Retina (tissue), 1 donor: ENCODE data around the gene TIMMDC1.
"Not testable (repeated sequence)": the region's sequence is repeated elsewhere in the genome, so short reads cannot be mapped to it uniquely, and the experiment has no call there.

Experiments used
- DNase-seq: peaks from one replicate; pipeline ENCODE4 v3.0.0-alpha.2; 2016

Gene TIMMDC1

DNA sequence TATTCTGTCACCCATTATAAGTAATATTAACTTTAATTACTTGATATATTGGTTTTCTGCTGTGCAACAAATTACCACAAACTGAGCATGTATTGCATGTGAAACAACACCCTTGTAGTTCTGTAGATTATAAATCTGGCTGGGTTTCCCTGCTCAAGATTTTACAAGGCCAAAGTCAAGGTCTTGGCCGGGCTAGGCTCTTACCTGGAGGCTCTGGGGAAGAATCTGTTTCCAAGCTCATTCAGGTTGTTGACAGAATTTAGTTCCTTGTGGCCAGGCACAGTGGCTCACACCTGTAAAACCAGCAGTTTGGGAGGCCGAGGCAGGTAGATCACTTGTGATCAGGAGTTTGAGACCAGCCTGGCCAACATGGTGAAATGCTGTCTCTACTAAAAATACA lies 16.3 kb downstream of the TIMMDC1 start:
- no peak for DNase-seq

- no peak for DNase-seq
These were observed 18.8 kb downstream of the TIMMDC1 start for GRCh38 chr3:119517112-119517511.

DNA sequence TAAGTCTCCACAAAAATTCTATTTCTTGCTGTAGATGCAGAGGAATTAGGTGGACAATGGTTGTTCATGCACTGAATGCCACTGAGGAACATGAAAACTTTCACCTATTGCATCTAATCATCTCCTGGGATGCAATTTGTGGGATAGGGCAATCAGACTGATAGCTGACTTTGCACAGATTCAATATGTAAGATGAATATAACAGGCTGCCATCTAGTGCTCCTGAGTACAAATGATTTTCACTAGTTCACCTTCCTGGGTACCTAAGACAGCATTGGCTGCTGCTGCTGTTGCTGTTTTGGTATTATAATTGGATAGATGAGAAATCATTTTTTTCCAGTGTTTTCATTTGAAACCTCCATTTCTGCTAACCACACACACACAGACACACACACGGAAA lies 19.7 kb downstream of the TIMMDC1 start:
- no peak for DNase-seq

GRCh38 chr3:119524931-119525662 lies 26.8 kb downstream of the TIMMDC1 start:
- no peak for DNase-seq

- no peak for DNase-seq
These were observed 29.4 kb downstream of the TIMMDC1 start for GRCh38 chr3:119527714-119528113.

- DNase-seq: no peak
These were observed 31.5 kb downstream of the TIMMDC1 start for GRCh38 chr3:119529883-119530282.

GRCh38 chr3:119530456-119530855 lies 32.1 kb downstream of the TIMMDC1 start:
- no peak for DNase-seq

GRCh38 chr3:119531151-119531550 lies 32.8 kb downstream of the TIMMDC1 start:
- DNase-seq: no peak

DNA sequence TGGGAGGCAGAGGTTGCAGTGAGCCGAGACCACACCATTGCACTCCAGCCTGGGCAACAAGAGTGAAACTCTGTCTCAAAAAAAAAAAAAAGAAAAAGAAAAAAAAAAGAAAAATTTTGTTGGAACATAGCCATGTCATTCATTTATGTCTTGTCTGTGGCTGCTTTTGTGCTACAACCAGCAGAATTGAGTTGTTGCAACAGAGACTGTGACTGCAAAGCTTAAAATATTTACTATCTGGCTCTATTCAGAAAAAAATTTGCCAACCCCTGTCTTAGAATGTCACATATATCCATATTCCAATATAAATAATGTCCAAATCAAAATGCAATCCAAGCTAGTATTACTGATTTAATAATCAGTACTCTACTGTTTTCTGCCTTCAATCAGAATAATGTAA lies 35.9 kb downstream of the TIMMDC1 start:
- no peak for DNase-seq

DNA sequence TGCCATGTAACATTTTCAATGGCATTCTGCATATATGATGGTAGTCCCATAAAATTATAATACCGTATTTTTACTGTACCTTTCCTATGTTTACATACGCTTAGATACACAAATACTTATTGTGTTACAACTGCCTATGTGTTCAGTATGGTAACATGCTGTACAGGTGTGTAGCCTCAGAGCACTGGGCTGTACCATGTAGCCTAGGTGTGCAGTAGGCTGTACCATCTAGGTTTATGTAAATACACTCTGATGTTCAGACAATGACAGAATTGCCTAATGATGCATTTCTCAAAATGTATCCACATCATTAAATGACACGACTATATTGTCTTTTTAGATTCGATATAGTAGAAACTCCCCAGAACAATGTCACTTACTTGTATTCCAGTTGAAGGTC lies 38.4 kb downstream of the TIMMDC1 start:
- no peak for DNase-seq

- DNase-seq: no peak
These were observed 40.4 kb downstream of the TIMMDC1 start for GRCh38 chr3:119538772-119539171.

- DNase-seq: no peak
These were observed 43.2 kb downstream of the TIMMDC1 start for GRCh38 chr3:119541547-119541946.

GRCh38 chr3:119542168-119542767 lies 43.9 kb downstream of the TIMMDC1 start:
- no peak for DNase-seq

DNA sequence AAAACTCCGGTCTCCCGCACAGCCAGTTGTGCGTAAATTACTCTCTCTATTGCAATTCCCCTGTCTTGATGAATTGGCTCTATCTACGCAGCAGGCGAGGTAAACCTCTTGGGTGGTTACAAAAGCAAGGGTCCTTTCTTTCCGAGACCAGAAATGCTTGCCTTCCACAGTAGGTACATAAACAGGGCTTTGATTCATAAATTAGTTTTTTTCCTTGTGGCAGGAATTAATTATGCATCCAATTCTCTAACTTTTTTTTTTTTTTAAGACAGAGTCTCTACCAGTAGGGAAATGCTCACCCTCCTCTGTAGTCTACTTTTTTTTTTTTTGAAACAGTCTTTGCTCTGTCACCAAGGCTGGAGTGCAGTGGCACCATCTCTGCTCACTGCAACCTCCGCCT lies 44.8 kb downstream of the TIMMDC1 start:
- no peak for DNase-seq

- no peak for DNase-seq
These were observed 48.9 kb downstream of the TIMMDC1 start for GRCh38 chr3:119547227-119547626.

DNA sequence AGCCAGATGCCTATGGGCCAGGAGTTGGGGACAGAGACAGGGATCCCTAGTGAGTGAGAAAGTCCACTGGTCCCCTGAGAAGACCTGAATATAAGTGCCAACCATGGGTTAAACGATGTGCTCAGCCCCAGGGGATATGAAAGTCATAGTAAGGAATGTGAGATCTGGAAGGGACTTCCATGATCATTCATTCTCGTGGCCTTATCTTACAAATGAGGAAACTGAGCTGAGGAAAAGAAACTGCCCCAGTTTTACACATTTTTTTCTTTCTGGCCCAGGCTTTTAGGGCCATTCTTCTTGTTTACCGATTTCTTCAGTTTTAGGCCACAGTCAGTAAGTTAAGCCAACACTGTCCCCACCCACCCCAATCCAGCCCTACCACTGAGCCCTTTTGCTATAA lies 50.0 kb downstream of the TIMMDC1 start:
- DNase-seq: no peak

- no peak for DNase-seq
These were observed 52.0 kb downstream of the TIMMDC1 start for GRCh38 chr3:119550192-119550910.

DNA sequence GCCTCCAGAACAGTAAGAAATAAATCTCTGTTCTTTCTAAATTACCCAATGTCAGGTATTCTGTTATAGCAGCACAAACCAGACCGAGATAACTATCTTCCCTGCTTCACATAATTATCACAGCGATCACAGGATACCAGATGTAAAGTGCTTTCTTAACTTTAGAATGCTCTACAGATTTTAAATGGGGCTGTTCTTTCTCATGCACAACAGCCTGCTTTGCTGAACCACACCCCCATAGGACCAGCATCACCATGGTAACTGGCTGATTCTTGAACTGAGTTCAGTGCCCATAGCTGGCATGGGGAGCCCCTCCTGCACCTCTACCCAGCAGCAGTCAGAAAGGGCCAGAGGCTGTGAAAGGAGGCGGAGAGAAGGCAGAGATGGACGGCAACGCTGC lies 53.3 kb downstream of the TIMMDC1 start:
- no peak for DNase-seq

DNA sequence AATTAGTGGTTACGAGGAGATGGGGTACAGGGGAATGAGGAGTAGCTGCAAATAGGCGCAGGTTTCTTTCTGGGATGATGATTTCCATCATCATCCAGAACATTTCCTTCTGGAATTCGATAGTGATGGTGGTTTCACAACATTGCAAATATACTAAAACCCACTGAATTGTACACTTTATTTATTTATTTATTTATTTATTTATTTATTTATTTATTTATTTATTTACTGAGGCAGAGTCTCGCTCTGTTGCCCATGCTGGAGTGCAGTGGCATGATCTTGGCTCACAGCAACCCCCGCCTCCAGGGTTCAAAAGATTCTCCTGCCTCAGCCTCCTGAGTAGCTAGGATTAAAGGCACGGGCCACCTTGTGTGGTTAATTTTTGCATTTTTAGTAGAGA lies 54.6 kb downstream of the TIMMDC1 start:
- DNase-seq: not testable (repeated sequence)

GRCh38 chr3:119553823-119554415 lies 55.6 kb downstream of the TIMMDC1 start:
- DNase-seq: no peak

DNA sequence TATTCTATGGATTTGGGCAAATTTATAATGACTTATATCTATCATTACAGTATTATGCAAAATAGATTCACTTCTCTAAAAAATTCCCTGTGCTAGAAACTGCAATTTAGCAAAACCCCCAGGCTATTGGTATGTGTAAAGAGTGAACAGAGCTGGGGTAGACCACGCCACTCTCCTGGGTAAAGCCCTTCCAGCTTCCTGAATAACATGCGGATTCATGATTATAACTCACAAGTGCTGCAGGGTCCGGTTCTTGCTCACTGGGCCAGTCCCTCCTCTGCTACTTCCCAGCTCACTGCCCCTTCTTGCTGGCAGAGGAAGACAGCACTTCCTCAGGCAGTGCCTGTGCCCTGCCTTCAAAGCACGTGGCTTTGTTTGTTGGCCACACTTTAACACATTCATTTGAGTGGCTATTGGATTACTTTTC lies 57.0 kb downstream of the TIMMDC1 start:
- DNase-seq: no peak

GRCh38 chr3:119555929-119556328 lies 57.6 kb downstream of the TIMMDC1 start:
- DNase-seq: no peak

DNA sequence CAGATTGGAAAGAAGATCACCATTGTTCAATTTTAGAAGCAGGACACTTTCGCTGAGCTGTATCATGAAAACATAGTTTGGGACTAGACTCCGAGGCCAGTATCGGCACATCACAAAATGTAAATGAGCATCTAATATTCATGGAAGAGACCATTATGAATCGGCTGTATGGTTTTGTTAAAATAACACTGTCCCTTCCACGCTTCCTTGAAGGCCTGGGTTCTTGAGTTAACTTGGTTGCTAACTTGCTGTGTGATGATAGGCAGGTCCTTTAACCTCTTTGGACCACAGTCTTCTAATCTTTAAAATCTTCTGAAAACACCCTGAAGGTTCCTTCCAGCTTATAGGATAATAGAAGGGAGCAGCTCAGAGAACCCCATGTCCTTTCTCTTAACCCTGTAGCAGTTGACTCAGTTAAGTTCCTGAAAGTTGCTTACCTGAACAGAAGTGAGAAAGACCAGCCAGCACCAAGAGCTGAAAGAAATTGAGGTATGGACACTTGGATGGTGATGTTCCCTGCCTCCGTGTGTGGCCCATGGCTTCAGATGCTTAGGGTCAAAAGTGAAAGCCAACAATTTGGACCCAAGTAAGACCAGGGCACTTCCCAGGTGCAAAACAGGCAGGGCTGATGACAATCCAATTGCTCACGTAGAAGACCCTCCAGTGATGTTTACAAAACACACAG lies 59.0 kb downstream of the TIMMDC1 start:
- no peak for DNase-seq
